GM13977 (cell line): Measurements from ENCODE around the gene LUM.
"Not testable (repeated sequence)": the region's sequence is repeated elsewhere in the genome, so short reads cannot be mapped to it uniquely, and the experiment has no call there.

ENCODE experiments used
- DNase-seq: peaks from one replicate; pipeline ENCODE4 v3.0.0; 2012; ENCODE audit warnings: low spot score
- in situ Hi-C: fragments of 300-500 bp; cut with MboI; formaldehyde crosslinking; loops from one replicate; pipeline ENCODE4 v1.12.0; 2022; ENCODE audit warnings: low sequenced_read_pairs, low pct_unique_long_range_greater_than_20kb, mixed read lengths, inconsistent platforms; ENCODE audit not compliant: unreplicated experiment
- TF ChIP-seq, protein P1 (sequence below): IDR thresholded peaks from 2 replicates; pipeline ENCODE4 v1.5.1; 2012; ENCODE audit warnings: mild to moderate bottlenecking, control low read depth; ENCODE audit not compliant: insufficient read depth; ENCODE audit errors: extremely low read depth, missing control alignments

The LUM gene

DNA sequence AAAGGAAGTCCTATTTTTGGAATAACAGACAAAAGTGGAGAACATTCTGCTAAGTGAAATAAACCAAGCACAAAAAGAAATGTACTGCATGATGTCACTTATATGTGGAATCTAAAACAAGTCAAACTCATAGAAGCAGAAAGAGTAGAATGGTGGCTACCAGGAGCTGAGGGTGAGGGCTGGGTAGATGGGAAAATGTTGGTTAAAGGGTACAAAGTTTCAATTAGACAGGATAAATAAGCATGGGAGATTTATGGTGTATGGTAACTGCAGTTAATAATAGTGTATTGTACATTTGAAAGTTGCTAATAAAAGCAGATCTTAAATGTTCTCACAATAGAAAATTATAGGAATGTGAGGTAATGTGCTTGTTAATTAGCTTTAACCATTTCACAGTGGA, 12.8 kb downstream of the LUM start:
- in situ Hi-C loops, result loop anchor here (10.0 kb wide), 1 partner anchor 114 kb away; no protein-coding TSS in a partner anchor
- no peak for DNase-seq
- TF ChIP-seq, protein P1, sequence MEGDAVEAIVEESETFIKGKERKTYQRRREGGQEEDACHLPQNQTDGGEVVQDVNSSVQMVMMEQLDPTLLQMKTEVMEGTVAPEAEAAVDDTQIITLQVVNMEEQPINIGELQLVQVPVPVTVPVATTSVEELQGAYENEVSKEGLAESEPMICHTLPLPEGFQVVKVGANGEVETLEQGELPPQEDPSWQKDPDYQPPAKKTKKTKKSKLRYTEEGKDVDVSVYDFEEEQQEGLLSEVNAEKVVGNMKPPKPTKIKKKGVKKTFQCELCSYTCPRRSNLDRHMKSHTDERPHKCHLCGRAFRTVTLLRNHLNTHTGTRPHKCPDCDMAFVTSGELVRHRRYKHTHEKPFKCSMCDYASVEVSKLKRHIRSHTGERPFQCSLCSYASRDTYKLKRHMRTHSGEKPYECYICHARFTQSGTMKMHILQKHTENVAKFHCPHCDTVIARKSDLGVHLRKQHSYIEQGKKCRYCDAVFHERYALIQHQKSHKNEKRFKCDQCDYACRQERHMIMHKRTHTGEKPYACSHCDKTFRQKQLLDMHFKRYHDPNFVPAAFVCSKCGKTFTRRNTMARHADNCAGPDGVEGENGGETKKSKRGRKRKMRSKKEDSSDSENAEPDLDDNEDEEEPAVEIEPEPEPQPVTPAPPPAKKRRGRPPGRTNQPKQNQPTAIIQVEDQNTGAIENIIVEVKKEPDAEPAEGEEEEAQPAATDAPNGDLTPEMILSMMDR, result no peak

DNA sequence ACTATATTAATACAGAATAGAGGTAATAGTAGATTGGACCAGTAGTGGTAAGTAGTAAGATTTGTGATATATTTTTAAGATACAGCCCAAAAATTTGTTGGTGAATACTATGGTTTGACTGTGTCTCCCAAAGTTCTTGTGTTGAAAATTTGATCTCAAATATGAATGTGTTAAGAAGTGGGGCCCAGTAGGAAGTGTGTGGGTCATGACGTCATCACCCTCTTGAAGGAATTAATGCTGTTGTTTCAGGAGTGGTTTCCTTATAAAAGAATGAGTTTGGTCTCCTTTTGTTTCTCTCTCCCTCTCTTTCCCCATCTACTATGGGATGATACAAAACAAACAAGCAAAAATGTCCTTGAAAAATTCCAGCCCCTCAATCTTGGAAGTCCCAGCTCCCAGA, 16.3 kb downstream of the LUM start:
- DNase-seq, result no peak
- TF ChIP-seq, protein P1, result no peak
- in situ Hi-C loops, result loop anchor here (10.0 kb wide), 1 partner anchor 110 kb away; no protein-coding TSS in a partner anchor

DNA sequence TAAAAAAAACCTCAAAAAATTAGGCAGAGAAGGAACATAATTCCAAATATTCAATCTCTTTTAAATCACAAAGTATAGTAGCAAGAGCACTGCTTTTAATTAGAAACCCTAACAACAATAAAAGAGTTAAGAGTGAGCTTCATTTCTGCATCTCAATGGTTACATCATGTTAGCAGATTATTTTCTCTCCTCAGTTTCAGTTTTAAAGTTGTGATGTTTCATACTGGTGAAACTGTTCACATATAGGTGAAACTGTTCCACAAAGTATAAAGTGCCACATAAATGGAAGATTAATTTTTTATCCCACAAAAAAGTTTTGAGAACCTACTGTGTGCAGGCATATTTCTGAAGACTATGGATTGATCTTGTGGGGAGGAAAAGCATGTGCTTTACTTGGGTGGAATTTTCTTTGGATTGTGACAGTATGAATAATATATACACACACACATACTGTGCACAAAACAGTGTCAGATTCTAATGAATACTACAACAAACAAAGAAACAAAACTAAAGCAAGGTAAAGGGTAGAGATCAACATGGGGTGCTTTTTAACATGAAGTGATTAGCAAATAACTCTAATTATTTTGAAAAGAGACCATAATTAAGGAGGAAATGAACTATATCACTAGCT, 17.1 kb downstream of the LUM start:
- TF ChIP-seq, protein P1, result no peak
- in situ Hi-C loops, result loop anchor here (10.0 kb wide), 1 partner anchor 109 kb away; no protein-coding TSS in a partner anchor
- no peak for DNase-seq

DNA sequence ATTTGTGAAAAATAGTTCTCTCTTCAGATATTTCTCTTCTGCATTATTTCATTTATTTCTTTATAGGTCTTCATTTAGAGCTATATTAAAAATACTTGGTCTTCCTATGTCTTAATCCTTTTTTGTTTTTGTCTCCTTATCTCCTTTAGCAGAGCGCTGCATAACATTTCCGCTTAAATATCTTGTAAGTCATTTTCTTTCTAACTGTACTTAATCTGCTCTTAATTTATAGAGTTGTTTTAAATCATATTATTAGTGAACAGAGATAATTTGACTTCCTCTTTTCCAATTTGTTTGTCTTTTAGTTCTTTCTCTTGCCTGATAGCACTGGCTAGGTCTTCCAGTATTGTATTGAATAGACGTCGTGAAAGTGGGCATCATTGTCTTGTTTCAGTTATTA, 18.0 kb downstream of the LUM start:
- no peak for DNase-seq
- TF ChIP-seq, protein P1, result no peak
- in situ Hi-C loops, result loop anchor here (10.0 kb wide), 1 partner anchor 109 kb away; no protein-coding TSS in a partner anchor

DNA sequence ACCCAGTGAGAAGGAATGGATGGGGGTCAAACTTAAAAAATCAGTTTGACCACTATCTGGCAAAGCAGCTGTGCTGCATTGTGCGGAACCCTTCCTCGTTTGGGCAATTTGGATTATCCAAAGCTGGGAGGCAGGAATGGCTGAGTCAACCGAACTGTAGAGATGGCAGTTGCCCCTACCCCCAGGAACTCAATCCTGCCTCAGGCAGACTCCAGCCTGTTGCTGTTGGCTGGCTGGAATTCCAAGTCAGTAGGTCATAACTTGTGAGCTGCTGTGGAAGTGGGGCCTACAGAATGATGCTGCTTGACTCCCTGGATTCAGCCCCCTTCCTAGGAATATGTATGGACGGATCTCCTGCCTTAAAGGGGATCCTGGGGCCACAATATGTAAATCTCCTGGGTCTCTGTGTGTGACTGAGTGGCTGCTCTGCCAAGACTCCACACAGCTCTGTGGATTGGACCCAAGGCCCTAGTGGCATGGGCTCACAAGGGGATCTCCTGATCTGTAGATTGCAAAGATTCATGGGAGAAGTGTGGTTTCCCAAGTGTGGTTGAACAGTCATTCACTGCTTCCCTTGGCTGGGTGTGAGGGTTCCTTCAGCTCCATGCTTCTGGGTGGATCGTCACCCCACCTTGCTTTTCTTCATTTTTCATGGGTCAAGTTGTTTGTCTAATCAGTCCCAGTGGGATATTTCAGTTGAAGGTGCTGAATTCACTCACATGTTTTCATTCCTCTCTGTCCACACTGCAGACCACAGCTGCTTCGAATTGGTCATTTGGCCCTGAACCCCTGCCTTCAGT, 19.2 kb downstream of the LUM start:
- TF ChIP-seq, protein P1, result no peak
- in situ Hi-C loops, result loop anchor here (10.0 kb wide), 1 partner anchor 107 kb away; no protein-coding TSS in a partner anchor

DNA sequence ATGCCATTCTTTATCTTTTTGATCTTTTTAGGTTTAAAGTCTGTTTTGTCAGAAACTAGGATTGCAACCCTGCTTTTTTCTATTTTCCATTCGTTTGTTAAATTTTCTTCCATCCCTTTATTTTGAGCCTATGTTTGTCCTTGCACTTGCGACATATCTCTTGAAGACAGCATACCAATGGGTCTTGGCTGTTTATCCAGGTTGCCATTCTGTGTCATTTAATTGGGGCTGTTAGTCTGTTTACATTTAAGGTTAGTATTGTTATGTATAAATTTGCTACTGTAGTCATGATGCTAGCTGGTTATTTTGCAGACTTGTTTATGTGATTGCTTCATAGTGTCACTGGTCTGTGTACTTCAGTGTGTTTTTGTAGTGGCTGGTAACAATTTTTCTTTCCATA, 21.3 kb downstream of the LUM start:
- DNase-seq, result not testable (repeated sequence)
- in situ Hi-C loops, result loop anchor here (10.0 kb wide), 1 partner anchor 105 kb away; no protein-coding TSS in a partner anchor

More for the DNA sequence above, 19.2 kb downstream of the LUM start:
- no peak for DNase-seq

DNA sequence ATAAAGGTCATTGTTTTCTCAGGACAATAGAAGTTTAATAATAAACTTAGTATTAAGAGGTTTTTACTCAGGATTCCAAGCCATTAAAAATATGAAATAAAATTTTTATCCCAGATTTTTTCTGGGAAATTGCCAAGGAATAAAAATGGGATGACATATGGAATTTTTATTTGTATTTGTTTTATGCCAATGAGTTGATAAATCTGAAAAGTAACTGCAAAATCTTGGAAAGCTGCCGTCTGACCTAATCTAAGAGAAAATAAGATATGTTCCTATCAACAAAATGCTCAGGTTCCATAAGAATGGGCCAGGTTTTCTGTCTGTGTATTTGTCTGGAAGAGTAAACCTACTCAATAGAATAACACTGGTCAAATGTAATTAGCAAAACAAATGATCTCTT, 31.3 kb downstream of the LUM start:
- in situ Hi-C loops, result no loop called here
- TF ChIP-seq, protein P1, result no peak
- no peak for DNase-seq
